GM06990 (cell line): ENCODE measurements around the gene NT5DC2.

Source experiments
- DNase-seq: peaks from one replicate; pipeline ENCODE4 v3.0.0-alpha.2; 2011; ENCODE audit not compliant: insufficient read length; ENCODE audit errors: extremely low read depth
- H3K27me3 ChIP-seq: replicated peaks from 2 replicates; pipeline ENCODE4 v1.6.0; 2011; ENCODE audit warnings: low read length; ENCODE audit not compliant: control insufficient read depth, insufficient read depth
- H3K36me3 ChIP-seq: 2 replicates; pipeline ENCODE4 v1.5.1; 2011; ENCODE audit warnings: low read length; ENCODE audit not compliant: control insufficient read depth, insufficient read depth
- H3K4me3 ChIP-seq: replicated peaks from 2 replicates; pipeline ENCODE4 v1.5.1; 2011; ENCODE audit warnings: low read depth, mild to moderate bottlenecking, control low read depth, low read length
- TF ChIP-seq, protein P1 (sequence below): IDR thresholded peaks from 2 replicates; pipeline ENCODE4 v1.5.1; 2011; ENCODE audit warnings: low read length, control low read depth, mild to moderate bottlenecking, inconsistent platforms; ENCODE audit not compliant: insufficient read depth, poor library complexity, severe bottlenecking

The NT5DC2 gene

GRCh38 chr3:52498137-52499054 lies 35.3 kb downstream of the NT5DC2 start:
- no peak overlapping the region for H3K4me3 ChIP-seq
- H3K27me3 ChIP-seq: no peaks in the 10 kb centered on the region; the same call in 1 of the 2 replicates
- TF ChIP-seq, protein P1, sequence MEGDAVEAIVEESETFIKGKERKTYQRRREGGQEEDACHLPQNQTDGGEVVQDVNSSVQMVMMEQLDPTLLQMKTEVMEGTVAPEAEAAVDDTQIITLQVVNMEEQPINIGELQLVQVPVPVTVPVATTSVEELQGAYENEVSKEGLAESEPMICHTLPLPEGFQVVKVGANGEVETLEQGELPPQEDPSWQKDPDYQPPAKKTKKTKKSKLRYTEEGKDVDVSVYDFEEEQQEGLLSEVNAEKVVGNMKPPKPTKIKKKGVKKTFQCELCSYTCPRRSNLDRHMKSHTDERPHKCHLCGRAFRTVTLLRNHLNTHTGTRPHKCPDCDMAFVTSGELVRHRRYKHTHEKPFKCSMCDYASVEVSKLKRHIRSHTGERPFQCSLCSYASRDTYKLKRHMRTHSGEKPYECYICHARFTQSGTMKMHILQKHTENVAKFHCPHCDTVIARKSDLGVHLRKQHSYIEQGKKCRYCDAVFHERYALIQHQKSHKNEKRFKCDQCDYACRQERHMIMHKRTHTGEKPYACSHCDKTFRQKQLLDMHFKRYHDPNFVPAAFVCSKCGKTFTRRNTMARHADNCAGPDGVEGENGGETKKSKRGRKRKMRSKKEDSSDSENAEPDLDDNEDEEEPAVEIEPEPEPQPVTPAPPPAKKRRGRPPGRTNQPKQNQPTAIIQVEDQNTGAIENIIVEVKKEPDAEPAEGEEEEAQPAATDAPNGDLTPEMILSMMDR: no peak
- no peaks in the 10 kb centered on the region; the same call in 1 of the 2 replicates for H3K36me3 ChIP-seq
- DNase-seq: no peak

DNA sequence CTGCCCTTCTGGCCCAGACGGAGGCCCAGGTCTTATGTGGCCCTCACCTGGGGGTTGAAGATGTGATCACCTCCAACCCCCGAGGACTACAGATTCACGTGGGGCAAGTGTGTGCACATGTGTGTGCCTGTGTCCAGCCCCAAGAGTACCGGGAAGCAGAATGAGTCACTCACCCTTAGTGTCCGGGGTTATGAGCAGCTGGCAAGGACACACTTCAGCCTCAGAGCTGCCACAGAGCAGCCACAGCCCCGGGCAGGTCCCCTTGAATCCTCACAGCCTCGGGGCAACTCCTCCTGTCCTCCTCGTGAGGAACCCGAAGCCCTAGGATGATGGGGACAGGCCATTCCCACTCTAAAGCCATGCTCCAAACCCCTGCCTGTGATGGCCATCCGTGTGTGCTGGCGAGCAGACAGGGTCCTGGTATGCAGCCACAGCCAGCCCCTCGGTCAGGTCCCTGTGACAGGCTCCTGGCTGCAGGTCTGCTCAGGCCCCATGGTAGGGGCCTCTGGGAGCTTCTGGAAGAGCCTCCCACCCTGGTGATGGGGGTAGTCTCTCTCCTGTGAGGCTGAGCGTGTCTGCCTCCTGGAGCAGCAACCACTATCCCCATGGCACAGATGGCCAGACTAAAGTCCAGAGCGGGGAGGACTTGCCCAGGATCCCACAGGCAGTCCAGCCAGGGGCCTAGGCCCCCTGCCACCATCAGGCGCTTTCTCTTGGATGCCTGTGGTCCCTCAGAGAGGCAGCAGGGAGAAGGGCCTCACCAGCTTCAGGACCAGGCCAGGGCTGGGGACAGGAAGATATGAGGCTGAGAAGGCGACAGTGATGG lies 37.7 kb downstream of the NT5DC2 start:
- TF ChIP-seq, protein P1: no peak
- Histone ChIP-seq H3K27me3 (no peaks in the 10 kb centered on the region; the same call in 1 of the 2 replicates), H3K36me3 (peaks cover 10% of the 10 kb centered on the region), H3K4me3 (no peak overlapping the region)
- no peak for DNase-seq

GRCh38 chr3:52494886-52495495 lies 38.7 kb downstream of the NT5DC2 start, which contains the start of gene STAB1:
Gene STAB1 (plus strand): TSS chr3:52495338. CDS start chr3:52495414, 76 bp downstream.
- TF ChIP-seq, protein P1: no peak
- Histone ChIP-seq H3K4me3 (no peak within 1 kb of the TSS), H3K36me3 (peaks cover 14% of the 10 kb centered on the region), H3K27me3 (no peaks in the 10 kb centered on the region)
- DNase-seq: no peak

DNA sequence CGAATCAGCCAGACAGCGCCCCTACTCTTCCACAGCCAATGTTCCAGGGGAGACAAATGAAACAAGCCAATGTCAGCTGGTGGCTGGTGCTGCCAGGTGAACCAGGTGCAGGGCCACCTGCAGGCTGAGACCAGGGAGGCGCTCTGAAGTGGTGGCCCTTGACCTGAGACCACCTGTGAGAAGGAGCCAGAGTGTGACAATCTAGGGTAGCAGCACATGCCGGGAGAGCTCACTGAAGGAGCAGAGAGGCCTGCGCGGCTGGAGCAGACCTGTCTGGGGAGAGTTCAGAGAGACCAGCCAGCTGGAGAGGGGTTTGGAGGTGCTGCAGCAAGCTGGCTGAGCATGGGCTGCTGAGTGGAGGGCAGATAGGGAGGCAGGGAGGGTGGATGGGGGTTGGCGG lies 39.2 kb downstream of the NT5DC2 start:
- H3K27me3 ChIP-seq: no peaks in the 10 kb centered on the region
- DNase-seq: no peak
- TF ChIP-seq, protein P1: no peak
- H3K36me3 ChIP-seq: peaks cover 20% of the 10 kb centered on the region
- no peak overlapping the region for H3K4me3 ChIP-seq

DNA sequence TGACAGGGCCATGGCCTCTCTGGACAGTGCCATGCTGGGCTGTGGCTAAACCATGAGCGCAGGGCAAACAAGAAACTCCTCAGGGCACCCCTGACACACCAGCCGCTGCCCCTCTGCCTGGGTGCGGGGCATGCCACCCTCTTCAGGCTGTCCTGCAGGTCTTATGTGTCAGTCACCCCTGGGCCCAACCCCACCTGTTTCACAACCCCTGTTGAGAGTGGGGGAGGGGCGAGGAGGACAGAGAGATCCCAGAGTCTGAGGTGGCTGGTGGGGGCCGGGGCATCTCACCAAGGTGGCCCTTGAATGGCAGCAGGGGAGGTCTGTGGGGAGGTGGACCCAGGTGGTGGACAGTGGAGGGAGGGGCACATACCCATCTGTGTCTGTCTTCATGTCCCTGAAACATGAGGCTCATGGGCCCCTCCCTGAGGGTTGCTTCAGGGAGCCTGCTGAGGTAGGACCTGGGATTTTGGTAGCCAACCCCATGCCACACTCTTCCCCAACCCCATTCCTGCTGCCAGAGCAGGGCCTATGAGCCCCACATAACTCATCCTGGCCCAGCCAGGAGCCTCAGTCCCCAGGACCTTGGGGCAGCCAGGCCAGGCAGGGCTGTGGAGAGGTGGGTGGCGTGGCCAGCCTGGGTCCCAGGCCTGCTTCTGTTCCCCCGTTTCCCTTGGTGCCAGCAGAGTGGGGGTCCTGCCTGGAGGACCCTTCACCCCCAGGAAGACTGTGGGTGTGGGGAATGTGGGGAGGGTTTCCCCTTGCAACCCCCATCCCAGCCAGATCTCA lies 40.2 kb downstream of the NT5DC2 start:
- peaks cover 27% of the 10 kb centered on the region for H3K36me3 ChIP-seq
- DNase-seq: no peak
- TF ChIP-seq, protein P1: no peak
- H3K4me3 ChIP-seq: no peak overlapping the region
- H3K27me3 ChIP-seq: no peaks in the 10 kb centered on the region
